SH-SY5Y (cell line): Measurements from ENCODE around the gene SORBS2.

Experiments
- GATA2 ChIP-seq: IDR thresholded peaks from 2 replicates; pipeline ENCODE4 v1.6.1; 2011; ENCODE audit warnings: mild to moderate bottlenecking, low read depth, low read length
- GATA3 ChIP-seq: IDR thresholded peaks from 2 replicates; pipeline ENCODE4 v1.6.1; 2011; ENCODE audit warnings: low read depth, mild to moderate bottlenecking, low read length, moderate library complexity

DNA sequence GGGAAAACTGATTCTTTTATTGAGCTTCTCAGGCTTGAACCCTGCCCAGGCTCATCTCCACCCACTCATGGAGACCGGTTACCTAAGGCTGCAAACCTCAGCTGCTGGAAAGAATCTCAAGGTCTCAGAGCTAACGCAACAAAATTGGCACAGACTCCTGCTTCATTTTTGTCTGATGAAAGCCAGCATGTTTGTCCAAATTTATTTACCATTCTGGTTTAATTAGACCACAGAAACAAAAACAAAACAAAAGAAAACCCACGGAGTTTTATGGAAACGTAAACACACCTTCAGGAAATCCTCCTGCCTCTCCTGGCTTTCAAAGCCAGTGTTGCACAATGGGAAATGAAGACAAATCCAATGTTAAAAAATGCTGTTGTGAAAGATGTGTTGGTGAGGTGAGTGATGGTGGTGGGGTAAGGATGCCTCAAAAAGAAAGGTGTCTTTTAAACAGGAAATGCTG lies 220.3 kb downstream of the SORBS2 start:
- TF ChIP-seq GATA2 (no peak), GATA3 (no peak)
